ENCODE results near the gene ALOX5.

DNA sequence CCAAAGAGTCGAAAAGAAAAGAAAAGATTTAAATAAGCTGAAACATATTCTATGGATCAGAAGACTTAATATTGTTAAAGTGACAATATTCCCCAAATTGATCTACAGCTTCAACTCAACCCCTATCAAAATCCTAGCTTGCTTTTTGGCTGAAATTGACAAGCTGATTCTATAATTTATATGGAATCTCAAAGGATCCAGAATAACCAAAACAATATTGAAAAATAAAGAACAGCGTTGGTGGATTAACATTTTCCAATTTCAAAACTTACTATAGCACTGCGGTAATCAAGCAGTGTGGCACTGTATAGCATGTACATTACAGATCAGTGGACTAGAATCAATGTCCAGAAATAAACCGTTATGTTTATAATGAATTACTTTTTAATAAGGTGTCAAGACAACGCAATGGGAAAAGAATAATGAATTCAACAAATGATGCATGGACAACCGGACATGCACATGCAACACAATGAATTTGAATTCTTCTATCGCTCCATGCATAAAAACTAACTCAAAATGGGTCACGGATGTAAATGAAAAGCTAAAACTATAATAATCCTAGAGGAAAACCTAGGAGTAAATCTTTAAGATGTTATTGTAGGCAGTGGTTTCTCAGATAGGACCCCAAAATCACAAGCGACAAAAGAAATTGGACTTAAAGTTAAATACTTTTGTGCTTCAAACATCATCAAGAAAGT is 1.6 kb upstream of the ALOX5 start:
- TF ChIP-seq CTCF (IDR thresholded peaks at IDR 0.05; ENCODE audit: low read depth, low read length, missing input control) (no peak), GABPA (IDR thresholded peaks at IDR 0.05 in 1 of 2, conservative IDR thresholded peaks at IDR 0.05 in 1 of 2) (no peak), SP1 (IDR thresholded peaks at IDR 0.05) (no peak), RAD21 (IDR thresholded peaks at IDR 0.05) (no peak), YY1 (IDR thresholded peaks at IDR 0.05) (no peak), RXRA (IDR thresholded peaks at IDR 0.05) (no peak), EGR1 (IDR thresholded peaks at IDR 0.05; ENCODE audit: low read depth in 2 of 2) (no peak), TAF1 (conservative IDR thresholded peaks at IDR 0.05) (no peak)
- TF ChIP-seq, protein P1, sequence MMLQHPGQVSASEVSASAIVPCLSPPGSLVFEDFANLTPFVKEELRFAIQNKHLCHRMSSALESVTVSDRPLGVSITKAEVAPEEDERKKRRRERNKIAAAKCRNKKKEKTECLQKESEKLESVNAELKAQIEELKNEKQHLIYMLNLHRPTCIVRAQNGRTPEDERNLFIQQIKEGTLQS (IDR thresholded peaks at IDR 0.05), result no peak
- TF ChIP-seq, protein P2, sequence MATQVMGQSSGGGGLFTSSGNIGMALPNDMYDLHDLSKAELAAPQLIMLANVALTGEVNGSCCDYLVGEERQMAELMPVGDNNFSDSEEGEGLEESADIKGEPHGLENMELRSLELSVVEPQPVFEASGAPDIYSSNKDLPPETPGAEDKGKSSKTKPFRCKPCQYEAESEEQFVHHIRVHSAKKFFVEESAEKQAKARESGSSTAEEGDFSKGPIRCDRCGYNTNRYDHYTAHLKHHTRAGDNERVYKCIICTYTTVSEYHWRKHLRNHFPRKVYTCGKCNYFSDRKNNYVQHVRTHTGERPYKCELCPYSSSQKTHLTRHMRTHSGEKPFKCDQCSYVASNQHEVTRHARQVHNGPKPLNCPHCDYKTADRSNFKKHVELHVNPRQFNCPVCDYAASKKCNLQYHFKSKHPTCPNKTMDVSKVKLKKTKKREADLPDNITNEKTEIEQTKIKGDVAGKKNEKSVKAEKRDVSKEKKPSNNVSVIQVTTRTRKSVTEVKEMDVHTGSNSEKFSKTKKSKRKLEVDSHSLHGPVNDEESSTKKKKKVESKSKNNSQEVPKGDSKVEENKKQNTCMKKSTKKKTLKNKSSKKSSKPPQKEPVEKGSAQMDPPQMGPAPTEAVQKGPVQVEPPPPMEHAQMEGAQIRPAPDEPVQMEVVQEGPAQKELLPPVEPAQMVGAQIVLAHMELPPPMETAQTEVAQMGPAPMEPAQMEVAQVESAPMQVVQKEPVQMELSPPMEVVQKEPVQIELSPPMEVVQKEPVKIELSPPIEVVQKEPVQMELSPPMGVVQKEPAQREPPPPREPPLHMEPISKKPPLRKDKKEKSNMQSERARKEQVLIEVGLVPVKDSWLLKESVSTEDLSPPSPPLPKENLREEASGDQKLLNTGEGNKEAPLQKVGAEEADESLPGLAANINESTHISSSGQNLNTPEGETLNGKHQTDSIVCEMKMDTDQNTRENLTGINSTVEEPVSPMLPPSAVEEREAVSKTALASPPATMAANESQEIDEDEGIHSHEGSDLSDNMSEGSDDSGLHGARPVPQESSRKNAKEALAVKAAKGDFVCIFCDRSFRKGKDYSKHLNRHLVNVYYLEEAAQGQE (IDR thresholded peaks at IDR 0.05), result no peak
- TF ChIP-seq, protein P3, sequence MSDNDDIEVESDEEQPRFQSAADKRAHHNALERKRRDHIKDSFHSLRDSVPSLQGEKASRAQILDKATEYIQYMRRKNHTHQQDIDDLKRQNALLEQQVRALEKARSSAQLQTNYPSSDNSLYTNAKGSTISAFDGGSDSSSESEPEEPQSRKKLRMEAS (IDR thresholded peaks at IDR 0.05), result no peak
